Measurements from ENCODE around the gene SEMA3C.

Gene SEMA3C

DNA sequence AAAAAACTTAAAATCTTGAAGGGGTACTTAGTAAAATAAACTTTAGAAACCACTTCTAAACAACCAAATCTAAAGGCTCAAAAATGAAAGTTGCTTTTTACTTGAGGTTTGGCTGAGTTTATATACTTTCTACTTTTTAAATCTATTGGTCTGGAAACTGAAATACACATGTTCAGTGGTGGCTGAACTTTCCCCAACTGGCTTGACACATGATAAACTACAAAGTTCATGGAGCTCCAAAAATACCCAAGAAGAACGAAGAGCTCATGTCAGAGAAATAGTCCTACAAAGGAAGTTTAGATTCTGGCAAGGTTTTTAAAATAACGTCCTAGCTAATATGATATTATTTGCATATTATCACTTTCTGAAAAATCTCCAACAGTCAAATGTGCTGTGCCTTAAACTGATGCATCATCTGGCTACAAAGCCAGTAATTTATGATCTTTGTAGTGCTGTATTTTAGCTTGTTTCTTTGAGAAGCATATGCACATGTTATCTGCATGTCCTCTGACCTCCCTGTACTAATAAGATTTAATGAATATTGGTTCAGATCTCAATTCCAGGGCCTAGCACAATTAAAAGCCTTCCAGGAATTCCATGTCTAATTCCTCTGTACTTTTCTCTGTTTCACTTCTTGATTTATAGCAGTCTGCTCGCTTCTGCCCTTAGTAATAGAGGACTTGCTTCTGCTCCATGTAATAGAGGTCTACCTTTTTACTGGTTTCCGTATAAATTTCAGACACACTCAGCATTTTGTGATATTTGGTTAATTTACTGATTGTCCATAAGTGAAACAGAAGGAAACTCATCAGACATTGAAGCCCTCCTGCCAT, 28.2 kb downstream of the SEMA3C start:
- DNase-seq (ENCODE audit: low read depth in 1 of 2, low spot score in 1 of 2): no peak

DNA sequence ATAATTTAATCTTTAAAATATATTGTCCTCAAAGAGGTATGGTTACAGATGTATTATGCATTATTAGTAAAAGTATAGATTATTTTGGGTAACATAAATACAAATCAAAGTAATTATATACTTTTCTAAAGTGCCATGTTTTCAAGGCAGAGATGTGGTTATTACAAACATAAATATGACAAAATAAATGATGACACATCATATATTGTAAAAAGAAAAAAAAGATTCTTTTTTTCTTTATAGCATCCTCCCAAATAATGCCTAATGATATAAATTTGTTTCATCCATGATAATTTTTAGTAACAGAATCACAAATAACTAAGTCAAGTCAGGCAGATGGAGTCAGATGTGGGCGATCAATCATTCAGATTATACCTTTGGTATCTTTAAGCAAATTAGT, 29.3 kb downstream of the SEMA3C start:
- no peak for DNase-seq (ENCODE audit: low read depth in 1 of 2, low spot score in 1 of 2)

DNA sequence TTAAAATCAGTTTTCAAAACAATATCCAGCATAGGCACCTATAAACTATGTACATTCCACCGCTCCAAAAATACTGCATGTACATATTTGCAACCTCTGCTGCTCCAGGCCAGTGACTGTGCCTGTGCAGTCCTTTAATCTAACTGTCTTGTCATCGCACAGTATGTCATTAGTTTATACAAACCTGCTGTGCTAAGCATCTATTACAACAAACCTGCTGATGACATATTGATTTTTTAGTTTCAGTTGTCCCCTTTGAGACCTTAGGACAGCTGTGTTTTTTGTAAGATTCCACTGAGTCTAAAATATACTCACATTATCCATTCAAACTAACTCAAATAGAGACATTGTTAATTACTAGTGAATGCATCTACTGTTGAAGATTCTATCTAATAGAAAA, 33.1 kb downstream of the SEMA3C start:
- no peak for DNase-seq (ENCODE audit: low read depth in 1 of 2, low spot score in 1 of 2)

DNA sequence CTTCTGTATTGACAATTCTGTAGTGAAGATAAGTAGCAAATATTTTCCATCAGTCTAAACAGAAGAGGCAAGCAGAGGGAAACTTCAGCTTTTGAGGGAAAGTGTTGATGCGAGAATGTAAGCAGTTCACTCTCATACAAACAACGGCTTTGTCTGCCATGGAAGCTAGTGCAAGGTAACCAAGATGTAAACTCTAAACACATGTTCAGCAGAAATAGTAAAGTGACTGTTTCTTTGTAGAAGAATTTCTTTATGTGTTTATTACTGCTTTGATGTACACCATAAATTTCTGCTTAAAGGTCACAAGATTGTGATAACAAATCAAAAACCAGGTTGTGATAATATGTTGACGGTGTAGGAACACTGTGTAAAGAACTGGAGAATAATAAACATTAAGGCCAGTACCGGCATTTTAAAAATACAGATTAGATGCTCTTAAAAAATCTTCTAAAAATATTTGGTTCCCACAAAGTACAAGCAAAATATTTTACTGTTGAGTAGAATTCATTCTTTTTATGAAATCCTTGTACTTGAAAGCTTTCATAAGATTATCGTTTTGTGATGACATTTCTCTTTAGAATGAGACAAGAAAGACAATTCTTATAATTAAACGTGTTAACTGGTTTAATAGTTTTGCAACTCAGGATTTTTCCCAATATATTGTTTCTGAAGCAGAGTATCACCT, 34.2 kb downstream of the SEMA3C start:
- no peak for DNase-seq (ENCODE audit: low read depth in 1 of 2, low spot score in 1 of 2)

DNA sequence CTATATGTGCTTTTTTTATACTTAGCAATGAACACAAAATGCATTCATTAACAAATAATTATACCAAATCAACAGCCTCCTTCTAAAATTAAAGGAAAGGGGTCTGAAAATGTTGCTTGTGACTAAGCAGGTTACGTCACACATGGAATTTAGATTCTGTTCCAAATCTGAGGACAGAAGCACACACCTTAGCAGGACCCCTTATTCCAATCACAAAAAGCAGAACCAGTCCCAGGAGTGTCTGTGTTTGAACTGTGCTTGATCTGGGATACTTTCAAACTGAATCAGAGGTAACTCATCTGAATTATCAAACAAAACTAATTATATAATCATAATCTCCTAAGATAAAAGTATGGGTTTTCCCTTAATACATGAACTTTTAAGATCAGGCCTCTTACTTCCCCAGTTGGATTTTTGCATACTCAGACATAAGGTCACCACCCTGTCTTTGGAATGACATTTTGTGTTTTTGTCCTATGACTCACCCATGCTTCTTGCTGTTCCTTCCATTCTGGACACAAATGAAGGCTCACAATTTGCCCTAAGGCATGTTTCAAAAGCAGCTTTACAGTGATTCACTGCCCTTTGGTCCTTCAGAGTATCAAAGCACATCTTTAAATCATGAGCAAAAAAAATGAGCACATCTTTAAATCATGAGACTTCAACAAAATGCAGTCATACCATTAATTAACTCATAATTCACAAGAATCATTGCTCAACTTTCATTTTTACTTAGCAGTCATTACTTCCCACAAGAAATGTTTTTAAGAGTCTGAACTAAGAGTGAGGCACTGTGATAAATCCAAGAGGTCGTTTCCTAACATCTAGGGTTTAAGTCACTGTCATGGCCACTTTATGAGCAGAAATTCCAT, 35.5 kb downstream of the SEMA3C start:
- no peak for DNase-seq (ENCODE audit: low read depth in 1 of 2, low spot score in 1 of 2)

DNA sequence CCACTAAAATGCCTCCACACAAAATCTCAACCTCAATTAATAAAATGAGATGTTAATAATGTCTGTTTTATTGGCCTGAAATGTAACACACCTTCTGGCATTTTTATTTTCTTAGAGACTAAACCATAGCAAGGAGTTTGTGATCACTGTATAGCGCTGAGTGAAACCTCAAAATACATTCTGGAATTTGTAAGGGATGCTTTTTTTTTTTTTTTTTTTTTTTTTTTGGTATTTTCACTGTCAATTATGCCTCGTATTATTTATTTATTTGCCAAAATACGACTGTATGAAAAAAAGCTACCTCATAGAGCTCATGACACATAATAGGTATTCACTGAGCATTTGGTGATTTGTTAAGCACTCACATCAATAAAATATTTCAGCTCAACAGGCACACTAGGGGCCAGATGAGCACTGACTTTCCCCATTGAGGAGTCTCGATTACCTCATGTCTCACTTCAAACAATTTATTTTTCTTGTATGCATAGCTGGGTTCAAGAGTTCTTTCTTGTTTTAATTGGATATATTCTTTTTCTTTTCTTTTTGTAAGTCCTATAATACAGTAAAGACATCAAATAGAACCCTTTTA, 36.5 kb downstream of the SEMA3C start:
- no peak for DNase-seq (ENCODE audit: low read depth in 1 of 2, low spot score in 1 of 2)

DNA sequence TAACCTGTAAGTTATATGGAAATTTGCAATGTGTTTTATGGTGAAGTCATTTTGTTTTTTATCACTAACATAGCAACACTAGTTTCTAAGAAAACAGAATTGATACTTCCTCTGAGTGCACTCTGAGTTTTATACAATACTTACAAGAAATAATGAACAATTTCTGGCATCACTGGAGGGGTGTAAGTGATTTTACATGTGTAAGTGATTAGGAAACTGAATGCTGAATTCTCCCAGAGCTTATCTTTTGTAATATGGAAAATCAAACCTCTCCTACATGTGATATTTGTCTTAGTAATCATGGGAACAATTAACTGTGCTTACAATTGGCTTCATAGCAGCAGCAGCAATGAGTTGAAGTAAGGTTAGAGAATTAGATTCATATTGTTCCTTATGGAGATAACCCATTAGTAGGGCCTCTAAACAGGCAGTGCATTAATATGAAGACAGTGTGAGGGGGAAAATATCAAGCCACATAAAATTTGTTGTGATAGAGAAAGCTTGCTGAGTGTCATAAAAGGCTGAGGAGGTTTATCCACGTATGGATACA, 37.4 kb downstream of the SEMA3C start:
- no peak for DNase-seq (ENCODE audit: low read depth in 1 of 2, low spot score in 1 of 2)

DNA sequence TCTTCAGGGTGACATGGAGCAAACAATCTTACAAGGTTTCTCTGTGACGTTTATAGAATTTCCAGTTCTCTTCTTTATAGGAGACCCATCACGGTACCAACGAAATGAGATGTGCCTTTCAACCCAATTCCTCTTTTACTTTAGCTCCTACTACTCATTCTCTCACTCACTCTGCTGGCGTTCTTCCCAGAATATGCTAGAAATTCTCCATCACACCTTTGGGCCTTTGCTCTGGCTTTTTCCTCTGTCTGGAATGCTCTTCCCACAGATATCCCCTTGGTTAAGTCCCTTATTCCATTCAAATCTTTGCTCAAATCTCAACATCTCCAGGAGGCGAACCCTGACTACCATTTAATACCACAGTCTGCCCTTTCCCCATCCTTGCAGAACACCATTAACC, 39.0 kb downstream of the SEMA3C start:
- DNase-seq (ENCODE audit: low read depth in 1 of 2, low spot score in 1 of 2): no peak

DNA sequence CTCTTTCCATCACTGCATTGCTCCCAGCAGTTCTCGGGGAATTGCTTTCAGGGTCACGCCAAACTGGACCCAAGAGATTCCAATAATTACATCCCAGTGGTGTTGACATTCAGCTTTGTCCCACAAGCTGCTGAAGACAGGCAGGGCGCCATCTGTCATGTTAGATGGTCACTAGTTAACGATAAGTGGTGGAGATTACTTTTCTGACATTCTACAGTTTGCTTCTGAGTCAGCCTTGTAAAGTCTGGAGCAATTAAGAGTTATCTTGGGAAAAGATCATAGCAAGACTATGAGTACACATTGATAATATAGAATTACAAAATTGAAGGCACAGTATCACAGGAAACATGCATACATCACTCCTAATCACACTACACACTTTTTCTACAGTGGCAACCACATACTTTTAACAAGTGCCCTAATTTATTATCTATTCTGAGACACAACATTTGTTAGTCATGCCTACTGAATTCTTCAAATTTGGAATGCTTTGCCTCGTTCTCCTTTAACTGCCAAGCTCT, 41.9 kb downstream of the SEMA3C start:
- no peak for DNase-seq (ENCODE audit: low read depth in 1 of 2, low spot score in 1 of 2)

DNA sequence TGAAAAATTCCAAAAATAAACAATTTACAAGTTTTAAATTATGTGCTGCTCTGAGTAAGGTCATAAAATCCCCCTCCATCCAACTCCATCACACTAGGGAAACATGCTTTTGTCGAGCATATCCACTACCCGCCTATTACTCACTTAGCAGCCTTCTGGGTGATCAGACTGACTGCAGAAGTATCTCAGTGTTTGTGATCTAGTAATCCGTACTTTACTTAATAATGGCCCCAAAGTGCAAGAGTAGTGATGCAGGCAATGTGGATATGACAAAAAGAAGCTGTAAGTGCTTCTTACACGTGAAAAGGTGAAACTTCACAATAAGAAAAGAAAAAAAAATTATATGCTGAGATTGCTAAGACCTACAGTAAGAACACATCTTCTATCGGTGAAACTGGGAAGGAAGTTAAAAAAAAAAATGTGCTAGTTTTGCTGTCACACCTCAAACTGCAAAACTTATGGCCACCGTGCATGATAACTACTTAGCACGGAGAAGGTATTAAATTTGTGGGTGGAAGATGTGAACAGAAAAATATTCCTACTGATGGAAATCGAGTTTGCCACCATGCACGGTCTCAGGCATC, 43.2 kb downstream of the SEMA3C start:
- DNase-seq (ENCODE audit: low read depth in 1 of 2, low spot score in 1 of 2): no peak

DNA sequence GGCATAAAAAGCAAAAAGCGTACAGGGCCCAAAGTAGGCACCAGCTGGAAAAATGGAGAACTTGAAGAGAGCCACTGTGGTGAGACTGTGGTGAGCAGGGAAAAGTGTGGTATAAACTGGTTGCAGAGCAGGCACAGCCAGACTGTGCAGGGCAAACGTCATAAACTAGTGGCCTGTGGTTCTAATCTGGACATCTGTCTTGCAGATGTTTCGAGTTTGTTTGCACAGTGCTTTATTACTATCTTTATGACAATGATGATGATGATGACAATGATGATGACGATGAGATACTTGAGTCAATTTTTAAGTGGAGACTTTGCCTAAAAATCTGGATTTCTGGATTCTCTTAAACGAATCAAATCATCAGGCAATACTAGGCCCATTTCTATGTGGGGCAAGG, 45.7 kb downstream of the SEMA3C start:
- DNase-seq (ENCODE audit: low read depth in 1 of 2, low spot score in 1 of 2): no peak

DNA sequence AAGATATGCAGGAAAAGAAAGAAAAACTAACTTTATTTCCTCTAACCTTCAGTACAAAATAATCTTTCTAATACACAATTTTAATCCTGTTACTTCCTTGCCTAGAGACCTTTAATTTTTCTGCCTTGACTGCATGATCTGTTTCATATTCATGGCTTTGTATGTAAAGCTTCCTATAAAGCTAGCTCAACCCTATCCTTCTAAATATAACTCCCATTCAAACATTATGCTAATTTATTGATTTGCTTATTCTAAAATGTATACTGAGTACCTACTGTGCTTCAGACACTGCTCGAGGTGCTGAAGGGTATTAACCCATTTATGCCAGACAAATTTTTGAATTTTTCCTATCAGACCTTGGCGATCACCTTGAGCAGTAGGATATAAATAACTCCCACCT, 47.6 kb downstream of the SEMA3C start:
- no peak for DNase-seq (ENCODE audit: low read depth in 1 of 2, low spot score in 1 of 2)

DNA sequence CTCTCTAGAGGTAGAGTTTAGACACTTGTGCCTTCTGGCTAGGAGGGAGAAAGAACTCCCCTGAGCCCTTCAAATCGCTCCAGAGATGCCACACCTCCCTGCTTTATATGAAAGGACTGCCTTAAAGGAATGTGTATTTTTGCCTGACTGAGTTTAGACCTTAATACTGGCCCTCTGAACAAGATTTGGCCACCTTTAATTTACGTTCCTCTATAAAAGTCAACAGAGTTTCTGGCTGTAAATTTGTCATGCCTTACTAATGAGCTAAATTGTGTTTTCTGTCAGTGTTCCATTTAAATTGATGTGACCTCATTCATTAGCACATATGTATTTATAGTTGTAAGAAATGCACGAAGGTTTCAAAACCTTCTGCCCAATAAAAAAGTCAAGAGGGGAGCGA, 48.0 kb downstream of the SEMA3C start:
- DNase-seq (ENCODE audit: low read depth in 1 of 2, low spot score in 1 of 2): no peak

DNA sequence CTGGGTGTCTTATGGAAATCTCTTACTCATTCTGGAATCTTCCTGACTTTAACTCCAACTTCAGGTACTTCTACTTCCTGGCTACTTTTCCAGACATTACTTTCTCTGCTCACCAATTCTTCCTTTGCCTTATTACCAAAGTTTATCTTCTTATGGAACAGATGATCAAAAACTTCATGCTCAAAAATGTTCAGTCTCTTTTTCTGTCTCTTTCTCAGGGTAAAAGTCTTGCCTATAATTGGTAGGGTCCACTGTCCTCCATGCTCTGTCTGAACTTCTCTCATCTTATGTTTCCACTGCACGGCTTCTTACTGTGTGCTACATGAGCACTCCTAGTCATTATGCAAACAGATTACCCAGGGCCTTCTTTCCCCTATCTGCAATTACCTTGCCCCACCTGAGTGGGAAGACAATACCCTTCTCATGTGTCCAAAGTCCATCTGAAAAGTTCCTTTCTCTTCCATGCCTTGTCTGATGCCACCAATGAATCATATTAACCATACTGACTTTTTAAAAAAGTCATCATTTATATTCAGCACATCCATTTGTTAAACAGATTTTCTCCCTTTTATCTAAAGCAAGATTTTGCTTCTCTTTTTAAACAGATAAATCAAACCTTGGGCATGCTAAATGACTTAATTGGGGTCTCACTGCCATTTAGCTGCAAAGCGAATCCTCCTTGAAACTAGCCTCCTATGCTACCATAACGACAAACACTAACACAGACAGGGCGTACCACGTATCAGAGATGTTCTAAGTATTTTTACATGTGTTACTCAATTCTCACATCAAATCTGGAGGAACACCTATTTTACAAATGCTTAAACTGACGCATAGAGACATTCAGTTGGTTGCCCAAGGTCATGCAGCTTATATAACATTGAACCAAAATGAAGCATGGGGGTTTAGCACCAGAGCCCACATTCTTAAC, 48.8 kb downstream of the SEMA3C start:
- DNase-seq (ENCODE audit: low read depth in 1 of 2, low spot score in 1 of 2): no peak

DNA sequence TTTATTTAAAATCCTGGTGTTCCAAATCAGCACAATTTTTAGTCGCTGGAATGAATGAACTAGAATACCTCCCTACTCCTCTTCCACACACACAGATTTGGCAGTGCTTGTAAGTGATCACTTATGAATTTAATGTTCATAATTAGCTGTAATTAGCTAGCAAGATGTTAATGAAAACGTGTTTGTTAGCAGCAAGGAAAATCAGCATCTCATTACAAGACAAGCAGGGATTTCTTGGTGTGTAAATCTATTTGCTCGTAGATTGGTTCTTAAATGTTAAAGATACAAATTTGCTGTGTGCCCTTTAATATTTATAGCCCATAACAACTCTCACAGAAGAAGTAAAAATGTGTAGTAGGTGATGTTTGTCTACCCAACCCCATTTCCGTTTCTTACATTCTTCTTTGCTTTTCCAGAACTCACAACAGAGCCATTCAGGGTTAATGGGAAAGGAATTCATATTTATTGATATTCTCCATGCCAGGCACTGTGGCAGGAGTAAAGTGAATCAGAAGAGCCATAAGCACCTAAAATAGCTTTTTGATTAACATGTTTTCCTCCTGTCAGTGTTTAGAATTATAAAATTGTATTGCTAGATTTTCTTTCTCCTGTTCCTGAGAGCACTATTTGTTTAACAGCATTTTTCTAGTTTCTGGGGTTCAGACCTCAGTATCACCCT, 49.6 kb downstream of the SEMA3C start:
- no peak for DNase-seq (ENCODE audit: low read depth in 1 of 2, low spot score in 1 of 2)

DNA sequence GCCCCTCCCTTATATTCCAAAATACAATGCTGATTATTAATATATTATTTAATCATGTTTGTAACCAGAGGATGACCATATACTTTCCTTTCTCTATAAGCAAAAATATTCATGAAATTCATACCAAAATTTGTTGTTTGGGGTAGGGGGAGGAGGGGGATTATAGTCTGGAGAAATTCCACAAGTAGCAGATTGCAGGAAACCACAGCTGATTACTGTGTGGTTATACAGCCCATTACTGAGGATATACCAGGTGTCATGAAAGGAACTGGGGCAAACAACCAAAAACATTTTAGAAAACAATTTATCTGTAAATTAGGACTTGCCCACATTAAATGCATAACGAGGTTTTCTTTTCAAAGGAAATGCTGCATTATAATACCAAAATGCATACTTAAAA, 50.3 kb downstream of the SEMA3C start:
- no peak for DNase-seq (ENCODE audit: low read depth in 1 of 2, low spot score in 1 of 2)

DNA sequence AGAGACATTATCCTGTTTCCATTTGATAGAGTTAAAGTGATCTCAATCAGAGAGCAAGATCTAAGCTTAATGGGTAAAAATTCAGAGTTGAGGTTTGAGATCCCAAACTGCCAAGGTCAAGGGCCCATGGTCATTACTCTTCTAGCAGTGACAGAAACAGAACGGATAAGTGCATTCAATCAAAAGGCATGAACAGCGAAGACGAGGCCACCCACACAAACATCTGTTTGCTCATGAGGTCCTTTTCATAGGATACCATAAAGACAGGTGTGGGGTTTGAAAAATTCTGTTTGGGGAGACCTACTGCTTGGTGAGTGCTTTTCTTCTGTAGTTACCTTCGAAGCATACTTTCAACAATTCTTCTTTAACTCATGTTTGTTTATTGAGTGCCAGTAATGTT, 58.3 kb downstream of the SEMA3C start:
- no peak for DNase-seq (ENCODE audit: low read depth in 1 of 2, low spot score in 1 of 2)

DNA sequence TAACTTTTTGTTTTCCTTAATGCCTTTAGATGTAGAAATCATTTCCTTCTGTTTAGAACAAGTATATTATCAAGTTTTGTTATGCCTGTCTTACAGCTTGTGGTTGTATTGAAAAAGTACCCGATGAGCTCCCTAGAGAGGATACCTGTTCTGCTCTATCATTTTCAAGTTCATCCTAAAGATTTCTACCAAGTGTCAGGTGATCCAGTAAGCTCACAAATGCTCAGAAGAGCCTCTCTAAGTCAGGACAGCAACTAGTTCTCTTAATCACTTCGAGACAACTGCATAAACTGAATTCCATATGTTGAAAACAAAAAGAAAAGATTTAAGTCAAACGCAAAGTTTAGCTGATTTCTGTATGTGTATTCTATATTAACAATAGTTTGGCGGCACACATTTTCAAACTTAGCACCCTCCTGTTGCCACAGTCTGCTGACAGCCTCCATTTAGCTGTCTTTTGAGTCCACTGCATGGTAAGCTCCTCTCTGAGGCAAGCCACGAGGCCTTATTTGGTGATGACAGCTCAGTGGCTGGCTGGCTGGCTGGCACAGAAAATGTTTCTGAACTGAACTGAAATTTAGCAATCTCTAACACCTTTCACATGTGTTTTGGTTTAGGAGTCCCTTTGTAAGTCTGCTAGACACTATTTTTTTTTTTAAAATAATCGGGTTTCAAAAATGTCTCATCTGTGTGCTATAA, 59.4 kb downstream of the SEMA3C start:
- no peak for DNase-seq (ENCODE audit: low read depth in 1 of 2, low spot score in 1 of 2)

Data from stimulated activated CD4-positive, alpha-beta T cell treated with anti-CD3 and anti-CD28 coated beads, Interleukin-15, amount 100 ng/mL, for 1 hour (primary cell).